GM19397 (cell line): ENCODE data around the gene RING1.

ENCODE experiments used
- ATAC-seq: cut with Tn5 transposase; IDR thresholded peaks from one replicate; pipeline ENCODE4 v1.9.1; 2021; ENCODE audit warnings: mild to moderate bottlenecking, moderate library complexity; ENCODE audit not compliant: unreplicated experiment

Gene RING1

GRCh38 chr6:33192105-33192646 is 16.1 kb upstream of the RING1 start, which contains the start of gene COL11A2:
COL11A2 (minus strand) TSS chr6:33192467; CDS start chr6:33192240, 227 bp downstream.
- no peak for ATAC-seq

- no peak for ATAC-seq
These were observed 15.4 kb upstream of the RING1 start for GRCh38 chr6:33192671-33193602.

- ATAC-seq, result no peak
These were observed 14.7 kb upstream of the RING1 start for GRCh38 chr6:33193619-33194018.

- ATAC-seq, result no peak
These were observed 13.8 kb upstream of the RING1 start for GRCh38 chr6:33194431-33194979.

GRCh38 chr6:33195304-33196165 is 12.8 kb upstream of the RING1 start:
- no peak for ATAC-seq

GRCh38 chr6:33197431-33198048 is 10.8 kb upstream of the RING1 start:
- no peak for ATAC-seq

- ATAC-seq, result no peak
These were observed 10.0 kb upstream of the RING1 start for GRCh38 chr6:33198159-33198852.

- no peak for ATAC-seq
These were observed 9.4 kb upstream of the RING1 start for GRCh38 chr6:33198853-33199436.

GRCh38 chr6:33199687-33200218 is 8.5 kb upstream of the RING1 start:
- ATAC-seq, result peak; percentile 14

GRCh38 chr6:33200219-33201146 is 7.8 kb upstream of the RING1 start, which contains the start of the genes RXRB and SLC39A7:
RXRB (minus strand) TSS chr6:33200665; CDS start chr6:33200476, 189 bp downstream.
SLC39A7 (plus strand) TSS chr6:33200867; CDS start chr6:33201246, 379 bp downstream.
- peak; percentile 64 for ATAC-seq

GRCh38 chr6:33201147-33201545 is 7.2 kb upstream of the RING1 start:
- no peak for ATAC-seq

- ATAC-seq, result no peak
These were observed 6.4 kb upstream of the RING1 start for GRCh38 chr6:33201935-33202334.

- no peak for ATAC-seq
These were observed 5.5 kb upstream of the RING1 start for GRCh38 chr6:33202799-33203198.

GRCh38 chr6:33203443-33204164 is 4.7 kb upstream of the RING1 start:
- ATAC-seq, result no peak

- no peak for ATAC-seq
These were observed 4.2 kb upstream of the RING1 start for GRCh38 chr6:33204165-33204414.

- ATAC-seq, result peak; percentile 40
These were observed 3.7 kb upstream of the RING1 start, which contains the start of gene HSD17B8 for GRCh38 chr6:33204415-33205190. HSD17B8 (plus strand) TSS chr6:33204655; CDS start chr6:33204669, 14 bp downstream.
